Bronchial epithelial cell (primary cell): ENCODE results near the gene KCNK7. TPM values are rescaled to one million over a fixed set of nuclear protein-coding genes. Genes with fewer than 3 reads are reported as not detected.

Experiments used
- DNase-seq: peaks from one replicate; pipeline ENCODE4 v3.0.0-alpha.2; 2010; ENCODE audit warnings: low read depth
- FAIRE-seq: peaks from 2 replicates; lab custom pipeline; 2011; peaks lifted over from hg19 to GRCh38; lab: Jason Lieb, UNC
- H3K27me3 ChIP-seq: 2 replicates; pipeline ENCODE4 v1.5.1; 2011; ENCODE audit warnings: low read length; ENCODE audit not compliant: control insufficient read depth, insufficient read depth
- H3K36me3 ChIP-seq: 2 replicates; pipeline ENCODE4 v1.5.1; 2011; ENCODE audit warnings: low read length; ENCODE audit not compliant: control insufficient read depth, insufficient read depth
- H3K4me3 ChIP-seq: 2 replicates; pipeline ENCODE4 v1.5.1; 2011; ENCODE audit warnings: mild to moderate bottlenecking, low read depth, low read length, control low read depth
- CTCF ChIP-seq: IDR thresholded peaks from 2 replicates; pipeline ENCODE4 v1.5.1; 2011; ENCODE audit warnings: mild to moderate bottlenecking, moderate library complexity, low read length, control low read depth, inconsistent platforms; ENCODE audit not compliant: insufficient read depth, severe bottlenecking
- total RNA-seq: library from RNA; depleted of rRNA; stranded (reverse); fragments of >200 nt; gene quantifications from 2 replicates; pipeline ENCODE4 v1.2.1, GENCODE V29; 2014

The KCNK7 gene
- total RNA-seq, 1 donor from 2014 or later = 0.79 TPM

- DNase-seq (no peak), FAIRE-seq (no peak)
- no peak overlapping the region for H3K4me3 ChIP-seq
- TF ChIP-seq CTCF = no peak
- no peaks in the 10 kb centered on the region for H3K27me3 ChIP-seq
- H3K36me3 ChIP-seq = no peaks in the 10 kb centered on the region
Measured at GRCh38 chr11:65547446-65548125, 48.0 kb downstream of the KCNK7 start.

GRCh38 chr11:65546217-65546958 lies 49.2 kb downstream of the KCNK7 start:
- Histone ChIP-seq H3K27me3 (no peaks in the 10 kb centered on the region), H3K36me3 (no peaks in the 10 kb centered on the region), H3K4me3 (peak overlapping the region; percentile 41)
- TF ChIP-seq CTCF = no peak
- no peak for FAIRE-seq
- DNase-seq = peak; percentile 62

GRCh38 chr11:65545853-65546216 lies 49.8 kb downstream of the KCNK7 start:
- DNase-seq = no peak
- FAIRE-seq = no peak

More at GRCh38 chr11:65545853-65546216, 49.8 kb downstream of the KCNK7 start:
- Histone ChIP-seq H3K36me3 (no peaks in the 10 kb centered on the region), H3K4me3 (peak overlapping the region; percentile 41), H3K27me3 (no peaks in the 10 kb centered on the region)
- TF ChIP-seq CTCF = no peak

Other genes with a start within 250 kb of the KCNK7 start
- gene TIGD3, start 241.0 kb downstream of the KCNK7 start, total RNA-seq = 0.26 TPM in 2 replicates
- gene SLC25A45, start 213.2 kb downstream of the KCNK7 start, total RNA-seq = 0.26 and 0.77 TPM in 2 replicates
- 21.9 and 66.6 TPM in 2 replicates for gene FRMD8, start 209.2 kb downstream of the KCNK7 start, total RNA-seq
- gene NEAT1, start 173.0 kb downstream of the KCNK7 start, total RNA-seq = 114 and 133 TPM in 2 replicates
- 11,095 and 16,401 TPM in 2 replicates for gene MALAT1, start 96.8 kb downstream of the KCNK7 start, total RNA-seq
- 49.5 and 64.5 TPM in 2 replicates for gene SCYL1, start 70.7 kb downstream of the KCNK7 start, total RNA-seq
- 22.5 and 35.0 TPM in 2 replicates for gene LTBP3, start 37.4 kb downstream of the KCNK7 start, total RNA-seq
- 30.3 and 43.4 TPM in 2 replicates for gene ZNRD2, start 25.3 kb downstream of the KCNK7 start, total RNA-seq
- 10.6 and 10.8 TPM in 2 replicates for gene FAM89B, start 23.3 kb downstream of the KCNK7 start, total RNA-seq
- gene EHBP1L1, start 19.7 kb downstream of the KCNK7 start, total RNA-seq = 31.6 and 62.0 TPM in 2 replicates
- gene MAP3K11, start 18.4 kb upstream of the KCNK7 start, total RNA-seq = 11.1 and 18.6 TPM in 2 replicates
- gene PCNX3, start 20.0 kb upstream of the KCNK7 start, total RNA-seq = 5.3 and 10.2 TPM in 2 replicates
- gene SIPA1, start 42.3 kb upstream of the KCNK7 start, total RNA-seq = 11.1 and 15.1 TPM in 2 replicates
- gene RELA, start 67.1 kb upstream of the KCNK7 start, total RNA-seq = 9.5 and 15.2 TPM in 2 replicates
- gene KAT5, start 116.5 kb upstream of the KCNK7 start, total RNA-seq = 34.8 and 37.6 TPM in 2 replicates
- 19.8 and 21.1 TPM in 2 replicates for gene RNASEH2C, start 125.0 kb upstream of the KCNK7 start, total RNA-seq
- 6.1 and 8.4 TPM in 2 replicates for gene AP5B1, start 185.2 kb upstream of the KCNK7 start, total RNA-seq
- 6.3 and 17.8 TPM in 2 replicates for gene OVOL1, start 191.3 kb upstream of the KCNK7 start, total RNA-seq
- under 0.01 TPM in 1 of 2 replicates, not detected in the other for gene SNX32, start 238.2 kb upstream of the KCNK7 start, total RNA-seq